ENCODE data around the gene PARN.

PARN gene

GRCh38 chr16:14392960-14393359 lies 237.1 kb downstream of the PARN start:
- DNase-seq, result no peak

GRCh38 chr16:14389359-14389758 lies 240.7 kb downstream of the PARN start:
- DNase-seq, result no peak

GRCh38 chr16:14388243-14388642 lies 241.8 kb downstream of the PARN start:
- DNase-seq, result no peak

GRCh38 chr16:14386115-14386514 lies 243.9 kb downstream of the PARN start:
- no peak for DNase-seq
